Measurements from ENCODE around the gene COX4I1.

DNA sequence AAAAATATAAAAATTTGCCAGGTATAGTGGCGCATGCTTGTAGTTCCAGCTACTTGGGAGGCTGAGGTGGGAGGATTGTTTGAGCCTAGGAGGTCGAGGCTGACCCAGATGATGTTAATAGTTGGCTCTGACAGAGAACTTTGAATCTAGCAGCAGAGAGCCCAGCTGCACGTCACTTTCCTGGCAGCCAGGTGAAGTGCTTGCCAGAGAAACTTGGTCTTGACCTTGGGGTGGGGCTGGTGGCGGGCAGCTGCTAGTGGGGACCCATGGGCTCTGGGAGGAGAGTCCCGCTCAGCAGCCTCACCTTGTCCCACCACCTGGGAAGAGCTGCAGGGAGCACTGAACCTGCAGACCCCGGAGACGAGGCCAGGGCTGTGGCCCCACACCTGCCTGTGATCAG lies 45.5 kb upstream of the COX4I1 start:
- TF ChIP-seq POLR2A (IDR thresholded peaks at IDR 0.05; ENCODE audit: low read depth, low read length): no peak
- TF ChIP-seq POLR2AphosphoS5 (IDR thresholded peaks at IDR 0.05; ENCODE audit: low read depth, low read length): no peak
- no peak for TF ChIP-seq TAF1 (IDR thresholded peaks at IDR 0.05; ENCODE audit: low read depth, low read length)
